NCI-H2227 (cell line): ENCODE measurements around the gene PPTC7.
A peak's percentile ranks its signal among the peaks of the same experiment; 100 is the strongest.
"Not testable (repeated sequence)": the region's sequence is repeated elsewhere in the genome, so short reads cannot be mapped to it uniquely, and the experiment has no call there.

Experiments
- DNase-seq: peaks from one replicate; lab custom pipeline; 2025; ENCODE audit not compliant: unreplicated experiment; lab: John Stamatoyannopoulos, UW

PPTC7 gene

DNA sequence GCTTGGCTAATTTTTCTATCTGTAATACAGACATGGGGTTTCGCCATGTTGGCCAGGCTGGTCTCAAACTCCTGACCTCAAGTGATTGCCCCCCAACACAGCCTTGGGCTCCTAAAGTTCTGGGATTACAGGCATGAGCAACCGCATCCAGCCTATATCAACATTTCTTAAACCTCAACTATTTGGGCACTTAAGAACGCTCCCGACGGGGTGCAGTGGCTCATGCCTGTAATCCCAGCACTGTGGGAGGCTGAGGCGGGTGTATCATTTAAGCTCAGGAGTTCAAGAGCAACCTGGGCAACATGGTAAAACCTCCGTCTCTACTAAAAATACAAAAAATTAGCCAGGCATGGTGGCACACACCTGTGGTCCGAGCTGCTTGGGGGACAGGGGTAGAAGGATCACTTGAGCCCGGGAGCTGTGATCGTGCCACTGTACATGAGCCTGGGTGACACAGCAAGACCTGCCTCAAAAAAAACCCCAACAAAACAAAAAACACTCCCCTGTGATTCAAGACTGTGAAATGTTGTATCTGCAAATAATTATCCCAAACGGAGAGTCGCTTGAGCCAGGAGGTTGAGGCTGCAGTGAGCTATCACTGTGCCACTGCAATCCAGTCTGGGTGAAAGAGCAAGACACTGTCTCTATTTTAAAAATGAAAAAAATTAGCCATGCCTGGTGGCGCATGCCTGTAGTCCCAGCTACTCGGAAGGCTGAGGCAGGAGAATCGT, 21.5 kb downstream of the PPTC7 start:
- no peak for DNase-seq

DNA sequence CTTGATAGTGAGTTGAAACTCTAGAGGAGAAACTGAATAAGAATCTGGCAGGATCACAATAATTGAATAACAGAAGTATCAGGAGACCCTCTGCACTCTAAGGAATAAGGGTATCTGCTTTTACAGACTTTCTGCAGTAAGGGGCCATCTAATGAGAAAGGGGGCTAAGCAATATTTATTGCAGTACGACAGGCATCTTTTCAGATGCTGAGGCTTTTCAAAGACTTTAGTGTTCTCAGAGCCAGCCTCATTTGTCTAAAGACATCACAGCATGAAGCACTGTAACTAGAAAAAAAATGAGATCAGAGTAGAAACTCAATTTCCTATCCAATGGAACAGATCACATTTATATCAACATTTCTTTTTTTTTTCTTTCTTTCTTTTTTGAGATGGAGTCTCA, 22.2 kb downstream of the PPTC7 start:
- DNase-seq = no peak

DNA sequence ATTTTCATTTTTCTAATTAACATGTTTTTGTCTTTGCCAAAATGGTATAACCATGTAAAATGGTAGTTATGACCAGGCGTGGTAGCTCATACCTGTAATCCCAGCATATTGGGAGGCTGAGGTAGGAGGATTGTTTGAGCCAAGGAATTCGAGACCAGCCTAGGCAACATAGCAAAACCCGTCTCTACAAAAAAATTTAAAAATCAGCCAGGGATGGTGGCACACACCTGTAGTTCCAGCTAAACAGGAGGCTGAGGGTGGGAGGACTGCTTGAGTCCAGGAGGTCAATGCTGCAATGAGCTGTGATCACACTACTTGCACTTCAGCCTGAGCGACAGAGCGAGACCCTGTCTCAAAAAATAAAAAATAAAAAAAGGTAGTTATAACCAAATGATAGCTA, 23.1 kb downstream of the PPTC7 start:
- DNase-seq = no peak

DNA sequence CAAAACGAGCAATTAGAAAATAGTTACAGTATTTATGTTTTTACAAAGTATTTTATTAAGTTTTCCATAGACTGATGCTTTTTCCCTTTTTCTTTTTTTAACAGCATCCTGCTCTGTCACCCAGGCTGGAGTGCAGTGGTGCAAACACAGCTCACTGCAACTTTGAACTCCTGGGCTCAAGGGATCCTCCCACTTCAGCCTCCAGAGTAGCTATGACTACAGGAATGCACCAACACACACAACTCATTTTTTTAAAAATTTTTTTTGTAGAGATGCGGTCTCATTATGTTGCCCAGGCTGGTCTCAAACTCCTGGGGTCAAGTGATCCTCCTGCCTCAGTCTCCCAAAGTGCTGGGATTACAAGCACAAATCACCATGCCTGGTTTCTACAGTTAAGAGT, 24.2 kb downstream of the PPTC7 start:
- not testable (repeated sequence) for DNase-seq

DNA sequence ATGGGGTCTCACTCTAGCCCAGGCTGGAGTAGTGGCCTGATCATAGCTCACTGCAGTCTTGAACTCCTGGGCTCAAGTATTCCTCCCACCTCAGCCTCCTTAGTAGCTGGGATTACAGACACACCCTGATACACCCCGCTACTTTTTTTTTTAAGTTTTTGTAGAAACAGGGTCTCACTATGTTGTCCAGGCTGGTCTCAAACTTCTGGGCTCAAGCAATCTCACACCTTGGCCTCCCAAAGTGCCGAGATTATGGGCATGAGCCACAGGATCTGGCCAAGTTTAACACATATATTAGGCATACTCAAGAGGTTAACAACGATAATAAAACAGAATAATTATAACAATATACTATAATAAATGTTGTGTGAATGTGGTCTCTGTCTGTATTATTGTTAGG, 25.8 kb downstream of the PPTC7 start:
- DNase-seq = no peak

DNA sequence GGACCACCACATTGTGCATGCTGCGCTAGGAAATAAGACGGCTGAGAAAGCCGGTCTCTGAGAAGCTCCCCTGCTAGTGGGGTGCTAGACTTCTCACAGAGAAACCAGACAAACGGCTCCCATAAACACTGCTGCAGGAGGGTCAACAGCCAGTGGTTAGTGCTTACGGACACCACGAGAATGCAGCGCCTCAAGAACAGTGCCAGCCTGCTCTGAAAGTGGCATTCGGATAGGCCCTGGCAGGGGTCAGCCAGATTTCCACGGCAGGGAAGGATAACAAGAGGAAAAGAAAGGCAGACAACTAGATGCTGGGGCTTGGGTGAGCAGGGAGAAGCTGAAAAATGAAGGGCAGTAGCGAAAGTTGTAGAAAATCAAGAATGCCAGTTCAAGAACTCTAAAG, 26.4 kb downstream of the PPTC7 start:
- DNase-seq = no peak

DNA sequence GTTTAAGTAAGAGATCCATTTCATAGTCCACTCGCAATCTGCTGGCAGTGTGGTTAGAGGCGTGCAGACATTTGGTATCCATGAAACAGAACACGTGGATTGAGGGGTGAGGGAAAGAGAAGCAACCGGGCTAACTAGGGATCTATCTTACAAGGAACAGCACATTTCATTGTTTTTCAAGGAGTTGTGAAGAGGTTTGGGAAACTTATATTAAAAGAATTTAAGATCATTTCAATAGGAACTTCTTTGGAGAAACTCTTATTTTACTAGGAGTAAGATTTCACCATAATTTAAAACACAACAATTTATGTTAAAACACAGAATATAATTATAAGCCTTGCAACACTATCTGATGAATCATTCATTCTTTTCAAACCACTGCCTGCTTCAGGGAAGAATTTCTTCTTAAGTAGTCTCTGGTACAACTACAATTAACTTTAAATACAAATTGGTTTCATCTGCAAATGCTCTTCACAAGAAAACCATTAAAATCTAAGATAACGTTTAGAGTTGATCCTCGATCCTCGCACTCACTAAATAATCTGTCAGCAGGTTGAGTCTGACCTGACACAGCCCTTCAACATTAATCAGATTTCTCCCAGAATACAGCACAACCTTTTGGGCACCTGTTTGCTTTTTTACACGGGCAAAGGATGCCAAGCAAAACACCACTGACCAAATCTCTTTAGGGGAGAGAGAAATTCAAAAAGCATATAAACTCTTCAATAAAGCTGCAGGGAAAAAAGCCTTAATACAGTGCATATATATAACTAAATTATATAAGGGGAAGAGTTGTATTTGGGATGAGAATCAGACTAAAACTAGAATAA, 27.3 kb downstream of the PPTC7 start:
- DNase-seq = no peak

DNA sequence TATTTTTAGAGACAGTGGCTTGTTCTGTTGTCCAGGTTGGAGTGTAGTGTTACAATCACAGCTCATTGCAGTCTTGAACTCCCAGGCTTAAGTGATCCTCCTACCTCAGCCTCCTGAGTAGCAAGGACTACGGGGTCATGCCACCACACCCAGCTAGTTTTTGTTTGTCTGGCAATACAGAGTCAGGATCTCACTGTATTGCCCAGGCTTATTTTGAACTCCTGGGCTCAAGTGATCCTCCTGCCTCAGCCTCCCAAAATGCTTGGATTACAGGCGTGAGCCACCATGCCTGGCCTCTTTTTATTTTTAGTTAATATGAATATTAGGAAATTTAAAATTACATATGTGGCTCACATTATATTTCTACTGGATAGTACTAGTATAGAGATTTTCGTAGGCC, 28.9 kb downstream of the PPTC7 start:
- no peak for DNase-seq

DNA sequence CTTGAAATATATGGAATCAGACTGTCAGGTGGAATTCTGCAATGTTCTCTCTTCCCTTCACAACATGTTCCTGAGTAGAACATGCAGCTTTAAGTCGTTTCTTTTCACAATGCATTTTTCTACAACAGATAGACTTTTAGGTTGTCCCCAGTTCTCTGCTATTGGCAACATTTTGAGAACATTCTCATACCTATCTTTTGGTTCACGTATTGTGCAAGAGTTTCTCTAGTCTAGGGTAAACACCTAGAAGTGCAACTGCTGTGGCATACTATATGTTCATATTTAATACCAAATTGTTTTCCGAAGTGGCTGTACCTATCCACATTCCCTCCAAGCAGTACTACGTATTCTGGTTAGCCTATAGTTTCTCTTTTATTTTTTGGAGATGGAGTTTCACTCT, 32.1 kb downstream of the PPTC7 start:
- DNase-seq = no peak

DNA sequence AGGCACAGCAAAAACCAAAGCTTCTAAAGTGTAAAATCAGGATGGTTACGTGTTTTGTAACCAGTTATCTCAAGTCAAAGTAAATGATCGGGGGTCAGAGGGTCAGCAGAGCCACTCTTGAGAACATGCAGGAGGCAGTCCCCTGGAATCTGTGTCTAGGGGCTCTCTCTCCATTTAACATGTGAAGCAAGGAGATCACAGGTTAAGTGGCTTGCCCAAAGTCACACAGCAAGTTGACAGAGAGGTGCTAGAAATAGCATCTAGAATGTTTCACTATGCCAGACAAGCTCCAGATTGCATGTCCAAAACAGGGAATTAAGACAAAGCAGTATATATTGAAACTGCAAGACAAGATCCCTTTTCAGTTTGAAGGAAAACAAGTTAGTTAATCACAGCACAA, 33.4 kb downstream of the PPTC7 start:
- DNase-seq = no peak

DNA sequence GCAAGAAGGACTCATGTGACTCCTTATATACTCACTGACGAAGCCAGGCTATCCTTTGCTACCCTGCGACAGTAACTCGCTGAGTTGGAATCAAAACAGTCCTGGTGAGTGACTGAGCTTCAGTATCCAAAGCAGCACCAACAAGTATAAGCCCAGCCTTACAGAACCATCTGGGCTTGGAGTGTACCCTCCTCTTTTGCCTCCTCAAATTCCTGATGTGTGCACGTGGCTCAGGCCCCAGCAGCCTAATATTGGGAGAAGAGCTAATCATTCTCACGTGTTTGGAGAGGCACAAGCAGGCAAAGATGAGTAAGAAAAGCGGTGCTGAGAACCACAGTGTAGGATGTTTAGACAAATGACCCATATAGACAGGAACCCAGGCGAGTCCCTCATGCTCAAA, 34.4 kb downstream of the PPTC7 start:
- DNase-seq = no peak

DNA sequence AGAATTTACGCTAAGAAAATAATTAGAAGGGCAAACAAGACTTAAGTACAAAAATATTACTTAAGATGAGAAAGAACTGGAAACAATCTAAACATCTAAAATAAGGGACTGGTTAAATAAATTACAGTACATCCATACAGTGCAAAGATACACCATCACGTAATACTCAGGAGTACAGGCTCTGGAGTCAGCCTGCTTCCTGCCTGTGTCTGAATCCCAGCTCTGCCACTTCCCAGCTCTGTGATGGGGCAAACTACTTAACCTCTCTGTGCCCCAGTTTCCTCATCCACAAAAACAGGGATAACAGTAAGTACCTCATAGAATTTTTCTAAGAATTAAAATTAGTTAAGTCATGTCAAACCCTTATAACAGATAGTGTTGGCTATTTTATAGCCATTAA, 36.0 kb downstream of the PPTC7 start:
- DNase-seq = no peak

DNA sequence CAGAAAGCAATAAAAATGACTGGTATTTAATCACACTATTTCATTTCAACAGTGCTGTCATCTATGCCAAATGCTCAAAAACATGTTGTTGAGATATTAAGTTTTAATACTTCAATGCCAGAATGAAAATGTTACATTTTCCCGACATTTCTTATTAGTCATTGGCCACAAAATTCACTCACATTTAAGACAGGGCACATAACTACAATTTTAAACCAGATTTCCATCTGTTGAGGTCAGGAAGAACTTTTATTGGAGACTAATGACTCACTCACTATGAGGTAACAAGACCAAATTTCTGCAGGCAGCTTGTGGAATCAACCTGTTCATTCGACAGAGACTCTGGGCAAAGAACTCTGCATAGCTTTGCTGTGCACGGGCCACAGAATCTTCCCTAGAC, 36.8 kb downstream of the PPTC7 start:
- no peak for DNase-seq

DNA sequence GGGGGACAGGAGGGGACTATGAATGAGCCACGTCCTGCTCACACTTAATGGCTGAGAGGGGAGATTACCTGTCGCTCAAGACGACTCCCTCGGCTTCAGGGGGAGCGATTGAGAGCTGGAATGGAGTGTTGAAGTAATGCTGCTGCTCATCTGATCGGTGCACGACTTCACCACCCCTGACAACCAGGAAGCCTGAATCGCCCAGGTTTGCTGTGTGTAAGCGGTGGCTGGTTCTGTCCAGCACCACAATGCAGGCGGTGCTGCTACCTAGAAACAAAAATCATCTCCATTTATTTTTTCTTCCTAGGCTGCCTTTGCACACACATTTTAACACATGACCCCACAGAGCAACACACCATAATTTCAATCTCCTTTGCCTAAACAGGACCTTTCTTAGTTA, 37.3 kb downstream of the PPTC7 start:
- no peak for DNase-seq

DNA sequence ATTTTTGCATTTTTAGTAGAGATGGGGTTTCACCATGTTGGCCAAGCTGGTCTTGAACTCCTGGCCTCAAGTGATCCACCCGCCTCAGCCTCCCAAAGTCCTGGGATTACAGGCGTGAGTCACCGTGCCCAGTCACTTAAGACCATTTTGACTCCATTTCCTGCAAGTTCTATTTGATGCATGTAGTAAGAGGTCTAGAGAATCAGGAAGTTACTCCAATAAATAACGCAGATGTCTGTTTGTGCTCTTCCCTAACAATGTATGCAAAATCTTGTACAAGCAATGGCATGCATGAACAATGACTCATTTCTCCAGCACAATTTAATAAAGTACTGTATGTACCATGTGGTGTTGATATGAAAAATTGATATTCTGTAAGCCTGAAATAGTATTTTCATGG, 37.9 kb downstream of the PPTC7 start:
- DNase-seq = not testable (repeated sequence)

DNA sequence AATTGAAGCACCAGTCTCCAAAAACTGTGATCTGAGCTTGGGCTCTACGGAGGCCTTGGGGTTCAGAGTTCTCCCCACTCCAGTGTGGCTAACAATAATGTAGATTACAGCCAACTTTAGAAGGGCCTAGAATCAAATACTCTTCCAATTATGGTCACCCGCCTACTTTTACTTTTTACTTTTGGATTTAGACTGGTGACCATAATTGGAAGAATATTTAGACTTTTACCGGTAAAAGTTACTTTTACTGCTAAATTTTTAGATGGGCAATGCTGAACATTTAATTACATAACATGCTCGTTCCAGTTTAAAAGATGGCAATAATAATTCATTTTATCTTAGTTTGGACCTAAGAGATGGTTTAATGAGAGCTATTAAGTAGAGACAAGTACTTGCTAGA, 39.2 kb downstream of the PPTC7 start:
- no peak for DNase-seq

DNA sequence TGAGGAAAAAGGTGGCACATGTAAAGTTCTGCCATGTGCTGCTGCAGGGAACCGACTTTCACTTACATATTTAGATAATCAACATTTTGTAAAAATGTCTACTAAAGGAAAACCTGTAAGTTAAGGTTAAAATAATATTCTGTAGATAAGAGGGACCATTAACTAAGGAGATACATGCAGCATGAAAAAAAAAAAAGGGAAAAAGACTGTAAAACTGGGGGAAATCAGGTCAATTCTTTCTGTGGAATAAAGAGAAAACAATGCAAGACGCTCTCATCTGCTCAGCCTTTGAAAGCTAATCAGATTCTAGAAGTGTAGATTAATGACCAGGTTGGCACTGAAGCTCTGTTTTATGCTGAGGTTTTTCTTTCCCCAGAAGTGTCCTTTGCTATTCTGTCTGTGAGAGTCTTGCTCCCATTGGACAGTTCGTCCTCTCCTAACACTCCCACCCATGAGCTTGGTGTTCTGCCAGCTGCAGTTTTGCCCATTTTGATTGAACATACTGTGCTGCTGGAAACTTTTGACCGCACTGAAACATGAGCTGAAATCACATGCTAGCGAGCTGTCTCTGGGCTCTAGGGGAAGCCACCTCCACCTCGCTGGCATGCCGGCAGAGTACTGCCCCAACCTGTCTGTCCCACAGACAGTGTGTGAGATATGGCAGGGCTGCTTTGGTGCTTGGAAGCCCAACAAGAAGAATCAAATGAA, 39.7 kb downstream of the PPTC7 start:
- peak; percentile 13 for DNase-seq

DNA sequence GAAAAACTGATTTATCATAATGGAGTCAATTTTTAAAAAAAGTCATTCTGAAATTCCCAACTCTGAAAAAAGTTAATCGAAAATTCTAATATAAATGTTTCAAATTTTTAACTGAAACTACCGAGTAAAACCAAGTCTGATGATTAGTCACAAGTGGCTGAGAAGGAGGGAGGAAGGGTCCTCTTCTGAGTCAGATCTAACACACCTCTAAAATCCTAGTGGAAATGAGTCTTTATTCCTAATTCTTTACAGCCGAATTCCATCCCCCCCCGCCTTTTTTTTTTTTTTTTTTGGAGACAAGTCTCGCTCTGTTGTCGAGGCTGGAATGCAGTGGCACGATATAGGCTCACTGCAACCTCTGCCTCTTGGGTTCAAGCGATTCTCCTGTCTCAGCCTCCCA, 43.1 kb downstream of the PPTC7 start:
- no peak for DNase-seq

DNA sequence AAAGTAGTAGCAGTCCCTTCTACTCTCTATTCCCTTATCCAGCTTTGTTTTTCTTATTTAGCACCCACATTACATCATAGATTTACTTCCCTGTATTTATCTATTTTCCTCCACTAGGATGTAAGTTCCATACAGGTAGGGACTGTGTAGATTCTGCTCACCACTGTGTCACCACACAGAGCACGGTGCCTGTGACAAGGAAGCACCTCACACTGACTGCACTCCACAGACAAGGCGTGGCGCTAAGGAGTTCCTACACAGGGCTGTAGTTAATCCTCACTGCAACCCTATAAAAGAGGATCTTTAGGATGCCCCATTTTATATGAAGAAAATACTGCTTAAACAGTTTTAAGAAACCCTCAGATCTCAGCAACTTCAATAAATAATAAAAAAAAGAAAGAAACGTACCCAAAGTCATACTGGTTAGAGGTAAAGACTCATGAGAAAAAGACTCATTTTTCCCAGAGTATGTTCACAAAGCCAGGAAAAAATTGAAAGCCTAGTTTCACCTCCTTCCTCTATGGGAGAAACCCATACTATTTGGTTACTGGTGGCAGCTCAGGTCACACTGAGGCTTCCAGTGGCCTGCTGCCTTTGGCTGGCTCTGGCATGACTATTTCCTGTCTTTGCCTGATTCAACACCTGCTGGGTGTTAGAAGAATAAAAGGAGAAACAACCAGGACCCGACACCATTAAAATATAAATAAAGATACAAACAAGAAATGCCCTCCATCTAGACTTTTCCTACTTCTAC, 44.1 kb downstream of the PPTC7 start:
- DNase-seq = no peak

DNA sequence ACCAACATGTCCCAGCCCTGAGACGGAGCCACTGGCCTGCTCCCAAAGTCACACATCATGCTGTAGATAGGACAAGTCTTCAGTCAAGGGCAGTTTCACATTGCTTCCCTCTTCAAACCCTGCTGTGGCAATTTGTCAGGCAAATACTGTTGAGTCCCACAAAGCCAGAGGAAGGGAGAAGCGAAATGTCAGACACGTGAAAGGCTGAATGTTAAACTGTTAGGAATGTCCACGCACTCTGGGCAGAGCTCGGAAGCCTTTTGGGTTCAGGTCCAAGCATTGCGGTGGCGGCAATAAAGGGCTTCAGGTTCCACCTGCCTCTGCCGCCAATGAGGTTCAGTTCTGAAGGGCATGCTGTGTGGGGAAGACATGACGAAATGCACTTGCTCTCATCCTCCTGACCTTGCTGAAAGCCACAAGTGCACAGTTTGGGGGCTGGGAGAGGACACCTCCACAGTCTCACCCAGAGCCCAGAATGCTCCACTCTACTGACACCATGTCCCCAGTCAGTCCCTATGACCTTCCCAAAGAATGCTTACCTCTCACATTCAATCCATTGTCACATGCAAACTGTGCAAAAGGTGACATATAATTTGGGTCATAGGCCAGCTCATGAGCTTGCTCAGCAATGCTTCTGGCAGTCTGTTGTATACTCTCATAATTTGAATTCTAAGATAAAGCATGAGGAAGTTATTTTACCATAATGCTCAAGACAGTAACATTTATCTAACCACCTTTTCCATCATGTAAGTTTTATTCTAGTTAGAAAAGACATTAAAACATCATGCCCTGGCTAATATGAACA, 45.3 kb downstream of the PPTC7 start:
- no peak for DNase-seq
